Loucy (cell line): ENCODE data around the gene MRPL34.

Experiments
- CTCF ChIP-seq: fragments of 200-600 bp; sonication (generic); conservative IDR thresholded peaks from 2 replicates; pipeline ENCODE4 v1.5.1; 2014; ENCODE audit warnings: mild to moderate bottlenecking, antibody characterized with exemption, low read length
- EZH2phosphoT487 ChIP-seq: fragments of 200-600 bp; IDR thresholded peaks from 2 replicates; pipeline ENCODE4 v1.6.1; 2018; ENCODE audit warnings: antibody characterized with exemption, mild to moderate bottlenecking, moderate library complexity, borderline replicate concordance

- TF ChIP-seq EZH2phosphoT487 (no peak), CTCF (no peak)
Measured at GRCh38 chr19:17339088-17339741, 33.5 kb downstream of the MRPL34 start.
